Measurements from ENCODE around the gene F3. TPM values are rescaled to one million over a fixed set of nuclear protein-coding genes. Genes with fewer than 3 reads are reported as not detected.
A peak's percentile ranks its signal among the peaks of the same experiment; 100 is the strongest.

The F3 gene
- total and polyA plus RNA-seq, 12 donors, result 20.4 to 99.0 (median 37.3) TPM

- TF ChIP-seq CTCF (IDR thresholded peaks at IDR 0.05), result no peak
- intact Hi-C loops (cut with DNase I), result no loop called here
- 82 to 86% methylated on average over 7 of the region's 7 CpGs for whole genome bisulfite sequencing, 2 donors
- DNase-seq (no peak), ATAC-seq (peak in 5 of 8 donors; percentile 20 to 38 (median 33))
- Histone ChIP-seq H3K27me3 (no peaks in the 10 kb centered on the region), H3K4me3 (no peak overlapping the region), H3K27ac (no peak overlapping the region), H3K36me3 (no peaks in the 10 kb centered on the region), H3K4me1 (peaks cover 0 to 11% (median 3%) of the 10 kb centered on the region in 9 donors), H3K9me3 (no peaks in the 10 kb centered on the region)
Observed at GRCh38 chr1:94551449-94551848, 9.9 kb upstream of the F3 start.

- no peaks in the 10 kb centered on the region for H3K9me3 ChIP-seq
- ATAC-seq (no peak), DNase-seq (no peak)
- H3K4me3 ChIP-seq, result no peak overlapping the region
- H3K36me3 ChIP-seq, result no peaks in the 10 kb centered on the region
- H3K27me3 ChIP-seq, result no peaks in the 10 kb centered on the region
- 73 to 83% methylated on average over 5 of the region's 5 CpGs for WGBS, 2 donors
- peaks cover 0 to 11% (median 3%) of the 10 kb centered on the region in 9 donors for H3K4me1 ChIP-seq
- intact Hi-C loops (cut with DNase I), result no loop called here
- no peak for TF ChIP-seq CTCF (IDR thresholded peaks at IDR 0.05)
- H3K27ac ChIP-seq, result no peak overlapping the region
Observed at GRCh38 chr1:94550800-94551241, 9.3 kb upstream of the F3 start.

GRCh38 chr1:94550396-94550795 is 8.8 kb upstream of the F3 start:
- Histone ChIP-seq H3K4me1 (peaks cover 0 to 11% (median 5%) of the 10 kb centered on the region in 9 donors), H3K9me3 (no peaks in the 10 kb centered on the region), H3K27ac (no peak overlapping the region), H3K4me3 (no peak overlapping the region), H3K36me3 (no peaks in the 10 kb centered on the region), H3K27me3 (no peaks in the 10 kb centered on the region)
- no peak for ATAC-seq
- intact Hi-C loops (cut with DNase I), result no loop called here
- 88 to 90% methylated on average over 6 of the region's 6 CpGs for WGBS, 2 donors
- no peak for TF ChIP-seq CTCF (IDR thresholded peaks at IDR 0.05)
- DNase-seq, result no peak

DNA sequence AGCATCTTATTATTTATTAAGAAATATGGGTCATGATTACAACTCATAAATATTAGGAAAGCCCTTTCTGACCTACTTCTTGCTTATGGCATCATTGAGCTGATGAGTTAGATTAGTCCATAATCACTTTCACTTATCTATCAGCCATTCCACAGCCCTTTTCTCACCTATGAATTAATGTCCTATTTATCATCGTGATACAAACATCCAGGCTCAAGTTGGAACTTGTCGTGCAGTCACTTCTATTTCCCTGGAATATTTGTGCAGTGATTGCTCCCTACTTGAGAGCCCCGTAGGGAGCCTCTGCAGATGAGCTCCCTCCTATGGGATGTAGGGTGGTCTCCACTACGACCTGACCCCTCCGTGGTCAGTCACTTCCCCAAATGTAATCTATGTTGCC is 8.1 kb upstream of the F3 start:
- TF ChIP-seq CTCF (IDR thresholded peaks at IDR 0.05), result no peak
- intact Hi-C loops (cut with DNase I), result loop anchor here in 2 of 10 donors (5.0 to 10.0 kb wide), 2 partner anchors 43 to 105 kb away; no protein-coding TSS in a partner anchor
- no peaks in the 10 kb centered on the region for H3K27me3 ChIP-seq
- no peaks in the 10 kb centered on the region for H3K9me3 ChIP-seq
- peaks cover 0 to 16% (median 7%) of the 10 kb centered on the region in 9 donors for H3K4me1 ChIP-seq
- ATAC-seq, result no peak
- DNase-seq, result no peak
- 76 to 81% methylated on average over 5 of the region's 5 CpGs for WGBS, 2 donors
- no peak overlapping the region for H3K4me3 ChIP-seq
- no peaks in the 10 kb centered on the region for H3K36me3 ChIP-seq
- no peak overlapping the region for H3K27ac ChIP-seq

All from heart right ventricle (tissue), 16 donors.